SK-N-MC (cell line): ENCODE measurements around the gene CIRBP.

Experiments
- DNase-seq: peaks from one replicate; pipeline ENCODE4 v3.0.0-alpha.2; 2011; ENCODE audit warnings: low read depth, low spot score
- H3K27ac ChIP-seq: fragments of 200-600 bp; sonication (generic); 2 replicates; pipeline ENCODE4 v1.5.1; 2016; ENCODE audit warnings: mixed run types
- H3K36me3 ChIP-seq: fragments of 200-600 bp; sonication (generic); 2 replicates; pipeline ENCODE4 v1.6.1; 2017; ENCODE audit warnings: antibody characterized with exemption, low read length, mixed read lengths; ENCODE audit not compliant: insufficient read depth
- H3K4me3 ChIP-seq: fragments of 200-600 bp; sonication (generic); 2 replicates; pipeline ENCODE4 v1.5.1; 2016
- H3K9ac ChIP-seq: fragments of 200-600 bp; sonication (generic); 2 replicates; pipeline ENCODE4 v1.8.0; 2017; ENCODE audit warnings: mixed run types, mixed read lengths; ENCODE audit not compliant: insufficient read length
- H3K9me3 ChIP-seq: fragments of 200-600 bp; sonication (generic); 2 replicates; pipeline ENCODE4 v1.6.1; 2017; ENCODE audit warnings: low read depth, mild to moderate bottlenecking, antibody characterized with exemption, low read length, moderate library complexity, mixed read lengths
- EZH2 ChIP-seq: fragments of 200-600 bp; sonication (generic); IDR thresholded peaks from one replicate; pipeline ENCODE4 v1.6.1; 2017; ENCODE audit warnings: antibody characterized with exemption
- FOXP2 ChIP-seq: optimal IDR thresholded peaks from 2 replicates; pipeline ENCODE3; 2011; ENCODE audit warnings: mild to moderate bottlenecking, moderate library complexity; ENCODE audit not compliant: insufficient read depth; ENCODE audit errors: extremely low read length, control extremely low read depth
- POLR2AphosphoS5 ChIP-seq: IDR thresholded peaks from 2 replicates; pipeline ENCODE4 v1.6.1; 2012; ENCODE audit warnings: mild to moderate bottlenecking, low read depth, low read length, borderline replicate concordance

The CIRBP gene

GRCh38 chr19:1283207-1283916 is 14.2 kb downstream of the CIRBP start:
- Histone ChIP-seq H3K36me3 (no peaks in the 10 kb centered on the region), H3K9ac (no peak overlapping the region), H3K27ac (no peak overlapping the region), H3K4me3 (no peak overlapping the region), H3K9me3 (no peaks in the 10 kb centered on the region)
- no peak for TF ChIP-seq FOXP2
- no peak for DNase-seq

- Histone ChIP-seq H3K9ac (no peak overlapping the region), H3K9me3 (no peaks in the 10 kb centered on the region), H3K4me3 (no peak overlapping the region), H3K36me3 (no peaks in the 10 kb centered on the region), H3K27ac (no peak overlapping the region)
- no peak for DNase-seq
- TF ChIP-seq EZH2 = no peak
These were observed 14.8 kb downstream of the CIRBP start for GRCh38 chr19:1283917-1284292.

- no peak overlapping the region for H3K27ac ChIP-seq
- H3K4me3 ChIP-seq = no peak overlapping the region
- no peaks in the 10 kb centered on the region for H3K9me3 ChIP-seq
- no peak overlapping the region for H3K9ac ChIP-seq
- no peaks in the 10 kb centered on the region for H3K36me3 ChIP-seq
- TF ChIP-seq POLR2AphosphoS5 (no peak), FOXP2 (no peak), EZH2 (no peak)
- DNase-seq = no peak
These were observed 15.3 kb downstream of the CIRBP start for GRCh38 chr19:1284293-1284978.

- H3K36me3 ChIP-seq = no peaks in the 10 kb centered on the region
- H3K27ac ChIP-seq = no peak overlapping the region
- H3K4me3 ChIP-seq = no peak overlapping the region
- no peaks in the 10 kb centered on the region for H3K9me3 ChIP-seq
- no peak for DNase-seq
- no peak overlapping the region for H3K9ac ChIP-seq
- TF ChIP-seq EZH2 (peak; percentile 46), POLR2AphosphoS5 (no peak), FOXP2 (no peak)
These were observed 16.0 kb downstream of the CIRBP start for GRCh38 chr19:1284979-1285736.

GRCh38 chr19:1285737-1286360 is 16.7 kb downstream of the CIRBP start, which contains the start of gene EFNA2:
EFNA2 (plus strand) TSS chr19:1285873; CDS start chr19:1286169, 296 bp downstream.
- H3K9me3 ChIP-seq = no peaks in the 10 kb centered on the region
- H3K27ac ChIP-seq = no peak within 1 kb of the TSS
- DNase-seq = no peak
- H3K9ac ChIP-seq = no peak within 1 kb of the TSS
- peak within 1 kb of the TSS; percentile 36; the same call in 1 of the 2 replicates for H3K4me3 ChIP-seq
- no peaks in the 10 kb centered on the region for H3K36me3 ChIP-seq
- no peak for TF ChIP-seq POLR2AphosphoS5
- no peak for TF ChIP-seq EZH2
- TF ChIP-seq FOXP2 = no peak

GRCh38 chr19:1286487-1287353 is 17.6 kb downstream of the CIRBP start:
- TF ChIP-seq FOXP2 (no peak), EZH2 (no peak), POLR2AphosphoS5 (no peak)
- Histone ChIP-seq H3K36me3 (no peaks in the 10 kb centered on the region), H3K27ac (no peak overlapping the region), H3K9ac (no peak overlapping the region), H3K4me3 (peak overlapping the region; percentile 36; the same call in 1 of the 2 replicates), H3K9me3 (no peaks in the 10 kb centered on the region)
- no peak for DNase-seq

- no peaks in the 10 kb centered on the region for H3K9me3 ChIP-seq
- no peaks in the 10 kb centered on the region for H3K36me3 ChIP-seq
- no peak overlapping the region for H3K4me3 ChIP-seq
- no peak overlapping the region for H3K9ac ChIP-seq
- no peak for DNase-seq
- no peak for TF ChIP-seq EZH2
- no peak for TF ChIP-seq POLR2AphosphoS5
- no peak for TF ChIP-seq FOXP2
- no peak overlapping the region for H3K27ac ChIP-seq
These were observed 18.5 kb downstream of the CIRBP start for GRCh38 chr19:1287354-1288225.
